ENCODE results near the gene TAF11L10.
"Not testable (repeated sequence)": the region's sequence is repeated elsewhere in the genome, so short reads cannot be mapped to it uniquely, and the experiment has no call there.

DNA sequence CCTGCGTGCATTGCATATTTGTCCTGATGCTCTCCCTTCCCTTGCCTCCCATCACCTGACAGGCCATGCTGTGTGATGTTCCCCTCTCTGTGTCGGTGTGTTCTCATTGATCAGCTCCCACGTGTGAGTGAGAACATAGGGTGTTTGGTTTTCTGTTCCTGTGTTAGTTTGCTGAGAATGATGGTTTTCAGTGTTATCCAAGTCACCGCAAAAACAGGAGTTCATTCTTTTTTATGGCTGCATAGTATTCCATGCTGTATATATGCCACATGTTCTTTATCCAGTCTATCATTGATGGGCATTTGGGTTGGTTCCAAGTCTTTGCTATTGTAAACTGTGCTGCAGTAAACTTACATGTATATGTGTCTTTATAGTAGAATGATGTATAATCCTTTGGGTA, 9.8 kb upstream of the TAF11L10 start:
- TF ChIP-seq, protein P1, sequence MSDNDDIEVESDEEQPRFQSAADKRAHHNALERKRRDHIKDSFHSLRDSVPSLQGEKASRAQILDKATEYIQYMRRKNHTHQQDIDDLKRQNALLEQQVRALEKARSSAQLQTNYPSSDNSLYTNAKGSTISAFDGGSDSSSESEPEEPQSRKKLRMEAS (IDR thresholded peaks at IDR 0.05) = not testable (repeated sequence)
- TF ChIP-seq GABPA (IDR thresholded peaks at IDR 0.05 in 1 of 2, conservative IDR thresholded peaks at IDR 0.05 in 1 of 2); TAF1 (conservative IDR thresholded peaks at IDR 0.05); RAD21 (IDR thresholded peaks at IDR 0.05); RXRA (IDR thresholded peaks at IDR 0.05); FOXA2 (IDR thresholded peaks at IDR 0.05): not testable (repeated sequence)
- TF ChIP-seq, protein P2, sequence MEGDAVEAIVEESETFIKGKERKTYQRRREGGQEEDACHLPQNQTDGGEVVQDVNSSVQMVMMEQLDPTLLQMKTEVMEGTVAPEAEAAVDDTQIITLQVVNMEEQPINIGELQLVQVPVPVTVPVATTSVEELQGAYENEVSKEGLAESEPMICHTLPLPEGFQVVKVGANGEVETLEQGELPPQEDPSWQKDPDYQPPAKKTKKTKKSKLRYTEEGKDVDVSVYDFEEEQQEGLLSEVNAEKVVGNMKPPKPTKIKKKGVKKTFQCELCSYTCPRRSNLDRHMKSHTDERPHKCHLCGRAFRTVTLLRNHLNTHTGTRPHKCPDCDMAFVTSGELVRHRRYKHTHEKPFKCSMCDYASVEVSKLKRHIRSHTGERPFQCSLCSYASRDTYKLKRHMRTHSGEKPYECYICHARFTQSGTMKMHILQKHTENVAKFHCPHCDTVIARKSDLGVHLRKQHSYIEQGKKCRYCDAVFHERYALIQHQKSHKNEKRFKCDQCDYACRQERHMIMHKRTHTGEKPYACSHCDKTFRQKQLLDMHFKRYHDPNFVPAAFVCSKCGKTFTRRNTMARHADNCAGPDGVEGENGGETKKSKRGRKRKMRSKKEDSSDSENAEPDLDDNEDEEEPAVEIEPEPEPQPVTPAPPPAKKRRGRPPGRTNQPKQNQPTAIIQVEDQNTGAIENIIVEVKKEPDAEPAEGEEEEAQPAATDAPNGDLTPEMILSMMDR (IDR thresholded peaks at IDR 0.05; ENCODE audit: low read depth, low read length, missing input control) = not testable (repeated sequence)
- TF ChIP-seq, protein P3, sequence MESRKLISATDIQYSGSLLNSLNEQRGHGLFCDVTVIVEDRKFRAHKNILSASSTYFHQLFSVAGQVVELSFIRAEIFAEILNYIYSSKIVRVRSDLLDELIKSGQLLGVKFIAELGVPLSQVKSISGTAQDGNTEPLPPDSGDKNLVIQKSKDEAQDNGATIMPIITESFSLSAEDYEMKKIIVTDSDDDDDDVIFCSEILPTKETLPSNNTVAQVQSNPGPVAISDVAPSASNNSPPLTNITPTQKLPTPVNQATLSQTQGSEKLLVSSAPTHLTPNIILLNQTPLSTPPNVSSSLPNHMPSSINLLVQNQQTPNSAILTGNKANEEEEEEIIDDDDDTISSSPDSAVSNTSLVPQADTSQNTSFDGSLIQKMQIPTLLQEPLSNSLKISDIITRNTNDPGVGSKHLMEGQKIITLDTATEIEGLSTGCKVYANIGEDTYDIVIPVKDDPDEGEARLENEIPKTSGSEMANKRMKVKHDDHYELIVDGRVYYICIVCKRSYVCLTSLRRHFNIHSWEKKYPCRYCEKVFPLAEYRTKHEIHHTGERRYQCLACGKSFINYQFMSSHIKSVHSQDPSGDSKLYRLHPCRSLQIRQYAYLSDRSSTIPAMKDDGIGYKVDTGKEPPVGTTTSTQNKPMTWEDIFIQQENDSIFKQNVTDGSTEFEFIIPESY (IDR thresholded peaks at IDR 0.05) = not testable (repeated sequence)
- TF ChIP-seq, protein P4, sequence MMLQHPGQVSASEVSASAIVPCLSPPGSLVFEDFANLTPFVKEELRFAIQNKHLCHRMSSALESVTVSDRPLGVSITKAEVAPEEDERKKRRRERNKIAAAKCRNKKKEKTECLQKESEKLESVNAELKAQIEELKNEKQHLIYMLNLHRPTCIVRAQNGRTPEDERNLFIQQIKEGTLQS (IDR thresholded peaks at IDR 0.05) = not testable (repeated sequence)
- TF ChIP-seq, protein P5, sequence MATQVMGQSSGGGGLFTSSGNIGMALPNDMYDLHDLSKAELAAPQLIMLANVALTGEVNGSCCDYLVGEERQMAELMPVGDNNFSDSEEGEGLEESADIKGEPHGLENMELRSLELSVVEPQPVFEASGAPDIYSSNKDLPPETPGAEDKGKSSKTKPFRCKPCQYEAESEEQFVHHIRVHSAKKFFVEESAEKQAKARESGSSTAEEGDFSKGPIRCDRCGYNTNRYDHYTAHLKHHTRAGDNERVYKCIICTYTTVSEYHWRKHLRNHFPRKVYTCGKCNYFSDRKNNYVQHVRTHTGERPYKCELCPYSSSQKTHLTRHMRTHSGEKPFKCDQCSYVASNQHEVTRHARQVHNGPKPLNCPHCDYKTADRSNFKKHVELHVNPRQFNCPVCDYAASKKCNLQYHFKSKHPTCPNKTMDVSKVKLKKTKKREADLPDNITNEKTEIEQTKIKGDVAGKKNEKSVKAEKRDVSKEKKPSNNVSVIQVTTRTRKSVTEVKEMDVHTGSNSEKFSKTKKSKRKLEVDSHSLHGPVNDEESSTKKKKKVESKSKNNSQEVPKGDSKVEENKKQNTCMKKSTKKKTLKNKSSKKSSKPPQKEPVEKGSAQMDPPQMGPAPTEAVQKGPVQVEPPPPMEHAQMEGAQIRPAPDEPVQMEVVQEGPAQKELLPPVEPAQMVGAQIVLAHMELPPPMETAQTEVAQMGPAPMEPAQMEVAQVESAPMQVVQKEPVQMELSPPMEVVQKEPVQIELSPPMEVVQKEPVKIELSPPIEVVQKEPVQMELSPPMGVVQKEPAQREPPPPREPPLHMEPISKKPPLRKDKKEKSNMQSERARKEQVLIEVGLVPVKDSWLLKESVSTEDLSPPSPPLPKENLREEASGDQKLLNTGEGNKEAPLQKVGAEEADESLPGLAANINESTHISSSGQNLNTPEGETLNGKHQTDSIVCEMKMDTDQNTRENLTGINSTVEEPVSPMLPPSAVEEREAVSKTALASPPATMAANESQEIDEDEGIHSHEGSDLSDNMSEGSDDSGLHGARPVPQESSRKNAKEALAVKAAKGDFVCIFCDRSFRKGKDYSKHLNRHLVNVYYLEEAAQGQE (IDR thresholded peaks at IDR 0.05) = not testable (repeated sequence)

Measured in liver (tissue), 3 donors.